GM23338 (cell line): ENCODE data around the gene SLC7A6. TPM values are rescaled to one million over a fixed set of nuclear protein-coding genes. Genes with fewer than 3 reads are reported as not detected.

Source experiments
- ATAC-seq: fragments of 200-7000 bp; cut with Tn5 transposase; 3 replicates; pipeline ENCODE4 v1.9.1; 2020
- DNase-seq: peaks from one replicate; pipeline ENCODE4 v3.0.0-alpha.2; 2015; ENCODE audit warnings: low spot score
- H2AFZ ChIP-seq: fragments of 200-600 bp; sonication (generic); 2 replicates; pipeline ENCODE4 v1.8.0; 2016; ENCODE audit warnings: antibody characterized with exemption, mild to moderate bottlenecking, moderate library complexity
- H3F3A ChIP-seq: fragments of 200-600 bp; sonication (generic); replicated peaks from 2 replicates; pipeline ENCODE4 v1.8.0; 2017; ENCODE audit warnings: antibody characterized with exemption, mixed run types, low read depth
- H3K27ac ChIP-seq: fragments of 200-600 bp; sonication (generic); 2 replicates; pipeline ENCODE4 v1.6.1; 2016; ENCODE audit warnings: low read depth
- H3K27me3 ChIP-seq: fragments of 200-600 bp; sonication (generic); 2 replicates; pipeline ENCODE4 v1.8.0; 2016; ENCODE audit warnings: mild to moderate bottlenecking, mixed run types, moderate library complexity; ENCODE audit not compliant: insufficient read depth
- H3K36me3 ChIP-seq: fragments of 200-600 bp; sonication (generic); 2 replicates; pipeline ENCODE4 v1.8.0; 2016; ENCODE audit warnings: mild to moderate bottlenecking; ENCODE audit not compliant: insufficient read depth
- H3K4me1 ChIP-seq: fragments of 200-600 bp; sonication (generic); 2 replicates; pipeline ENCODE4 v1.8.0; 2016; ENCODE audit warnings: mild to moderate bottlenecking, moderate library complexity; ENCODE audit not compliant: insufficient read depth
- H3K4me2 ChIP-seq: fragments of 200-600 bp; sonication (generic); 2 replicates; pipeline ENCODE4 v1.7.1; 2017; ENCODE audit warnings: mixed run types
- H3K4me3 ChIP-seq: fragments of 200-600 bp; sonication (generic); 2 replicates; pipeline ENCODE4 v1.6.1; 2016; ENCODE audit warnings: mixed run types
- H3K79me2 ChIP-seq: fragments of 200-600 bp; sonication (generic); replicated peaks from 2 replicates; pipeline ENCODE4 v1.8.0; 2017; ENCODE audit warnings: mild to moderate bottlenecking; ENCODE audit not compliant: insufficient read depth
- H3K9me2 ChIP-seq: fragments of 200-600 bp; sonication (generic); 2 replicates; pipeline ENCODE4 v1.8.0; 2017; ENCODE audit not compliant: insufficient read depth
- H4K20me1 ChIP-seq: fragments of 200-600 bp; sonication (generic); replicated peaks from 2 replicates; pipeline ENCODE4 v1.8.0; 2017; ENCODE audit warnings: mild to moderate bottlenecking; ENCODE audit not compliant: insufficient read depth
- H3K27ac Mint-ChIP-seq: 2 replicates; pipeline ENCODE4 v1.8.0; 2020; ENCODE audit warnings: inconsistent platforms, mild to moderate bottlenecking, moderate library complexity, mixed read lengths
- H3K27me3 Mint-ChIP-seq: 3 replicates; pipeline ENCODE4 v1.8.0; 2022; ENCODE audit warnings: low read depth, mild to moderate bottlenecking, moderate library complexity, mixed read lengths, inconsistent platforms; ENCODE audit not compliant: insufficient read depth, poor library complexity
- H3K36me3 Mint-ChIP-seq: 3 replicates; pipeline ENCODE4 v1.8.0; 2021; ENCODE audit warnings: low read depth, mild to moderate bottlenecking, inconsistent platforms, moderate library complexity, mixed read lengths
- H3K4me1 Mint-ChIP-seq: 3 replicates; pipeline ENCODE4 v1.8.0; 2020; ENCODE audit warnings: mild to moderate bottlenecking, inconsistent platforms, mixed read lengths
- H3K4me3 Mint-ChIP-seq: 3 replicates; pipeline ENCODE4 v1.8.0; 2021; ENCODE audit warnings: moderate library complexity, mild to moderate bottlenecking, inconsistent platforms, mixed read lengths
- H3K9me3 Mint-ChIP-seq: 3 replicates; pipeline ENCODE4 v1.8.0; 2020; ENCODE audit warnings: moderate library complexity, mild to moderate bottlenecking, inconsistent platforms, mixed read lengths
- CREB1 ChIP-seq: fragments of 250-450 bp; sonication (Bioruptor Pico); IDR thresholded peaks from 2 replicates; pipeline ENCODE4 v1.5.0; 2020; ENCODE audit warnings: low read depth, mild to moderate bottlenecking, moderate library complexity
- EZH2 ChIP-seq: fragments of 200-600 bp; sonication (generic); IDR thresholded peaks from one replicate; pipeline ENCODE4 v1.8.0; 2017; ENCODE audit warnings: antibody characterized with exemption, mild to moderate bottlenecking, low read depth; ENCODE audit not compliant: unreplicated experiment
- EZH2phosphoT487 ChIP-seq: fragments of 200-600 bp; sonication (generic); IDR thresholded peaks from one replicate; pipeline ENCODE4 v1.8.1; 2018; ENCODE audit warnings: antibody characterized with exemption; ENCODE audit not compliant: unreplicated experiment
- JUNB ChIP-seq: IDR thresholded peaks from one replicate; pipeline ENCODE4 v1.6.1; 2016; ENCODE audit warnings: antibody characterized with exemption; ENCODE audit not compliant: unreplicated experiment
- NANOG ChIP-seq: IDR thresholded peaks from 2 replicates; pipeline ENCODE4 v1.6.1; 2016; ENCODE audit warnings: antibody characterized with exemption, borderline replicate concordance
- REST ChIP-seq: IDR thresholded peaks from one replicate; pipeline ENCODE4 v1.6.1; 2018; ENCODE audit warnings: antibody characterized with exemption; ENCODE audit not compliant: unreplicated experiment
- STAT1 ChIP-seq: IDR thresholded peaks from one replicate; pipeline ENCODE4 v1.6.1; 2016; ENCODE audit warnings: antibody characterized with exemption; ENCODE audit not compliant: unreplicated experiment
- ZNF114 ChIP-seq: fragments of 250-450 bp; sonication (Bioruptor Pico); IDR thresholded peaks from 2 replicates; pipeline ENCODE4 v1.5.0; 2020; ENCODE audit warnings: mild to moderate bottlenecking, moderate library complexity
- ZNF331 ChIP-seq: fragments of 250-450 bp; sonication (Bioruptor Pico); IDR thresholded peaks from 2 replicates; pipeline ENCODE4 v1.5.0; 2020; ENCODE audit warnings: low read depth, mild to moderate bottlenecking, moderate library complexity
- polyA plus RNA-seq: library from polyadenylated mRNA; unstranded; fragments of >200 nt; fragmentation: Nextera tagmentation; extraction: Ambion mirVana; gene quantifications from 2 replicates; pipeline ENCODE4 v1.2.1, GENCODE V29; 2016
- total RNA-seq: library from RNA; depleted of rRNA; stranded (reverse); fragments of >200 nt; shearing (Covaris generic); gene quantifications from 2 replicates; pipeline ENCODE4 v1.2.3, GENCODE V29; 2014
- TF ChIP-seq, protein P1 (sequence below), 2 experiments: fragments of 200-600 bp in 1 of 2; sonication (generic) in 1 of 2; conservative IDR thresholded peaks; 2 replicates each; pipeline versions ENCODE4 v1.5.1 to v1.6.1; 2016 to 2017; ENCODE audit warnings: antibody characterized with exemption in 2 of 2, low read depth in 2 of 2, mild to moderate bottlenecking in 2 of 2, moderate library complexity in 1 of 2

Gene SLC7A6
- total and polyA plus RNA-seq, 2 experiments from 2014 or later = 16.6 to 30.9 TPM

DNA sequence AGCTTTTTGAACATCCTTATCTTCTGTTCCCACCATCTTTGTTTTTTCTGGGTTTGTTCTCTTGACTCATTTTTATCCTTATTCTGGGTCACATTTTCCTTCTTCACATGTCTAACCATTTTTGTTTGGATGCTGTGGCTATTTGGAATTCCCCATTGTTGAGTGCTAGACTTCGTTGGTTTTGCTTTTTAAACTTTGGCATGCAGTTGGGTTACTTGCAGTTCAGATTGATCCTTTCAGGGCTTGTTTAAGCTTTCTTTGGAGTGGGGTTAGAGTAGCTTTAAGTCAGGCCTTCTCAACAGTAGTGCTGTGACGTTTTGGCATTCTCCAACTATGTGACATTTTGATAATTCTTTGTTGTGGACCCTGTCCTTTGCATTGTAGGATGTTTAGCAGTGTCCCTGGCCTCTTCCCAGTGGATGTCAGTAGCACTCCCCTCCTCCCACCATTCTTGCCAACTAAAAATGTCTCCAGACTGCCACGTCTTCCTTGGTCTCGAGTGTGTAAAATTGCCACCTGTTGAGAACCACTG is 67.6 kb downstream of the SLC7A6 start (continued):
- TF ChIP-seq STAT1 (no peak), ZNF114 (CRISPR knock-in tag) (no peak), EZH2phosphoT487 (no peak), REST (no peak)

DNA sequence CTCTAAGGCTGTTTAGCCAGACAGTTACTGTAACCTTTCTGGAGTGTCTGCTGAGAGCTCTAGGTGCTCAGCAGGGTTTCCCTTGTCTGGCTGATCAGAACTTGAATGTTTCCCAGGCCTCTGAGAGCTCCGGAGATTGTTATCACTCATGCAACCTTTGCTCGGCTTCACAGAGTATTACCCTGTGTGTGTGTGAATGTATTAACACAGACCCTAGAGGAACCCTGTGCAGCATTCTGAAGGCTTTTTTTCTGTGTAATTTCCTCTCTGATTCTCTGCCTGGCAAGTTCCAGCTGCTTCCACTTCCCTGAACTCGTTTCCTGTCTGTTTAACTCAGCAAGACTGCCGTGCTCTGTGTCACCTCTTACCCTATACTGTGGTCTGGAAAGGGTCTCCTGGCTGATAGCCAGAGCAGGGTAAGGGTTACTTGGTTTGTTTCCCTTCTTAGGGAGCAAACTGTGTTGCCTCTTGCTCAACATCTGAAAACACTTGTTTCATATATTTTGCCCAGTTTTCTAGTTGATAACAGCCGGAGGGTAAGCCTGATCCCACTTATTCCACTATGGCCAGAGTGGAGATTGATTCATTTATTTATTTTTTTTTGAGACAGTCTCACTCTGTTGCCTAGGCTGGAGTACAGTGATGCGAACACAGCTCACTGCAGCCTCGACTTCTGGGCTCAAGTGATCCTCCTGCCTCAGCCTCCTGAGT is 68.2 kb downstream of the SLC7A6 start:
- no peak overlapping the region for H3K27ac ChIP-seq
- no peak for ATAC-seq
- no peaks in the 10 kb centered on the region for H3K79me2 ChIP-seq

More for the DNA sequence above, 68.2 kb downstream of the SLC7A6 start:
- no peaks in the 10 kb centered on the region for H3F3A ChIP-seq
- H3K27me3 ChIP-seq = no peaks in the 10 kb centered on the region
- no peak overlapping the region for H3K4me2 ChIP-seq
- no peaks in the 10 kb centered on the region for H3K4me1 ChIP-seq
- no peaks in the 10 kb centered on the region for H4K20me1 ChIP-seq
- H3K4me3 Mint-ChIP-seq = no peak overlapping the region
- peaks cover 34% of the 10 kb centered on the region for H3K36me3 Mint-ChIP-seq
- no peak overlapping the region for H2AFZ ChIP-seq
- no peak for DNase-seq
- H3K9me2 ChIP-seq = no peaks in the 10 kb centered on the region
- H3K4me3 ChIP-seq = no peak overlapping the region
- H3K9me3 Mint-ChIP-seq = no peaks in the 10 kb centered on the region
- H3K27me3 Mint-ChIP-seq = no peaks in the 10 kb centered on the region
- H3K36me3 ChIP-seq = peaks cover 17% of the 10 kb centered on the region; the same call in 1 of the 2 replicates
- peaks cover 3% of the 10 kb centered on the region; the same call in 1 of the 3 replicates for H3K4me1 Mint-ChIP-seq
- TF ChIP-seq CREB1 (CRISPR knock-in tag) = no peak
- TF ChIP-seq, protein P1, sequence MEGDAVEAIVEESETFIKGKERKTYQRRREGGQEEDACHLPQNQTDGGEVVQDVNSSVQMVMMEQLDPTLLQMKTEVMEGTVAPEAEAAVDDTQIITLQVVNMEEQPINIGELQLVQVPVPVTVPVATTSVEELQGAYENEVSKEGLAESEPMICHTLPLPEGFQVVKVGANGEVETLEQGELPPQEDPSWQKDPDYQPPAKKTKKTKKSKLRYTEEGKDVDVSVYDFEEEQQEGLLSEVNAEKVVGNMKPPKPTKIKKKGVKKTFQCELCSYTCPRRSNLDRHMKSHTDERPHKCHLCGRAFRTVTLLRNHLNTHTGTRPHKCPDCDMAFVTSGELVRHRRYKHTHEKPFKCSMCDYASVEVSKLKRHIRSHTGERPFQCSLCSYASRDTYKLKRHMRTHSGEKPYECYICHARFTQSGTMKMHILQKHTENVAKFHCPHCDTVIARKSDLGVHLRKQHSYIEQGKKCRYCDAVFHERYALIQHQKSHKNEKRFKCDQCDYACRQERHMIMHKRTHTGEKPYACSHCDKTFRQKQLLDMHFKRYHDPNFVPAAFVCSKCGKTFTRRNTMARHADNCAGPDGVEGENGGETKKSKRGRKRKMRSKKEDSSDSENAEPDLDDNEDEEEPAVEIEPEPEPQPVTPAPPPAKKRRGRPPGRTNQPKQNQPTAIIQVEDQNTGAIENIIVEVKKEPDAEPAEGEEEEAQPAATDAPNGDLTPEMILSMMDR (conservative IDR thresholded peaks at IDR 0.05; ENCODE audit: low read depth in 2 of 2) = no peak
- no peak for TF ChIP-seq STAT1
- no peak for TF ChIP-seq EZH2
- no peak for TF ChIP-seq REST
- no peak for TF ChIP-seq NANOG
- no peak for TF ChIP-seq ZNF331
- no peak for TF ChIP-seq JUNB
- H3K27ac Mint-ChIP-seq = no peak overlapping the region
